ENCODE results near the gene TSHZ3.

Gene TSHZ3, protein sequence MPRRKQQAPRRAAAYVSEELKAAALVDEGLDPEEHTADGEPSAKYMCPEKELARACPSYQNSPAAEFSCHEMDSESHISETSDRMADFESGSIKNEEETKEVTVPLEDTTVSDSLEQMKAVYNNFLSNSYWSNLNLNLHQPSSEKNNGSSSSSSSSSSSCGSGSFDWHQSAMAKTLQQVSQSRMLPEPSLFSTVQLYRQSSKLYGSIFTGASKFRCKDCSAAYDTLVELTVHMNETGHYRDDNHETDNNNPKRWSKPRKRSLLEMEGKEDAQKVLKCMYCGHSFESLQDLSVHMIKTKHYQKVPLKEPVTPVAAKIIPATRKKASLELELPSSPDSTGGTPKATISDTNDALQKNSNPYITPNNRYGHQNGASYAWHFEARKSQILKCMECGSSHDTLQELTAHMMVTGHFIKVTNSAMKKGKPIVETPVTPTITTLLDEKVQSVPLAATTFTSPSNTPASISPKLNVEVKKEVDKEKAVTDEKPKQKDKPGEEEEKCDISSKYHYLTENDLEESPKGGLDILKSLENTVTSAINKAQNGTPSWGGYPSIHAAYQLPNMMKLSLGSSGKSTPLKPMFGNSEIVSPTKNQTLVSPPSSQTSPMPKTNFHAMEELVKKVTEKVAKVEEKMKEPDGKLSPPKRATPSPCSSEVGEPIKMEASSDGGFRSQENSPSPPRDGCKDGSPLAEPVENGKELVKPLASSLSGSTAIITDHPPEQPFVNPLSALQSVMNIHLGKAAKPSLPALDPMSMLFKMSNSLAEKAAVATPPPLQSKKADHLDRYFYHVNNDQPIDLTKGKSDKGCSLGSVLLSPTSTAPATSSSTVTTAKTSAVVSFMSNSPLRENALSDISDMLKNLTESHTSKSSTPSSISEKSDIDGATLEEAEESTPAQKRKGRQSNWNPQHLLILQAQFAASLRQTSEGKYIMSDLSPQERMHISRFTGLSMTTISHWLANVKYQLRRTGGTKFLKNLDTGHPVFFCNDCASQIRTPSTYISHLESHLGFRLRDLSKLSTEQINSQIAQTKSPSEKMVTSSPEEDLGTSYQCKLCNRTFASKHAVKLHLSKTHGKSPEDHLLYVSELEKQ

GRCh38 chr19:31349160-31349881 lies at the start of gene TSHZ3:
TSS of gene TSHZ3 (minus strand) at chr19:31349436. CDS start at chr19:31349219, 217 bp downstream.
- DNase-seq (ENCODE audit: low read depth): no peak

DNA sequence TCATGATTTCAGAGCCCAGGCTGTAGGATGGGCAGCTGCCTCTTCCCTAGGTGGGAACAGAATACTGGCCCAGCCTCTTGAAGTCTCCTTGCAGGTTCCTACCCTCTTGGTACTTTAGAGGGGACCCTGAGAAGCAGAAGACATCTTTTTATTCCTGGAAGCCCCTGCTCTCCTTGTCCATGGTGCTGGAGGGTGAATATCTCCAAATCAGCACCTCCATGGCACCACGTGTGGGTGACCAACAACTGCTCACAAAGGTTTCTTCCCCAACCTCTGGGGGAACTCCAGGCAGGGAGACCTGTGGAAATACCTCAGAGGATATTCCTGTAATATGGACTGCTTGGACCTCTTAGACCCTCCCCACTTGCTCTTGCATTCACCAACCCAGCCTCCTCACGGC lies 48.1 kb upstream of the TSHZ3 start:
- no peak for DNase-seq (ENCODE audit: low read depth)

GRCh38 chr19:31392464-31392863 lies 43.2 kb upstream of the TSHZ3 start:
- no peak for DNase-seq (ENCODE audit: low read depth)

DNA sequence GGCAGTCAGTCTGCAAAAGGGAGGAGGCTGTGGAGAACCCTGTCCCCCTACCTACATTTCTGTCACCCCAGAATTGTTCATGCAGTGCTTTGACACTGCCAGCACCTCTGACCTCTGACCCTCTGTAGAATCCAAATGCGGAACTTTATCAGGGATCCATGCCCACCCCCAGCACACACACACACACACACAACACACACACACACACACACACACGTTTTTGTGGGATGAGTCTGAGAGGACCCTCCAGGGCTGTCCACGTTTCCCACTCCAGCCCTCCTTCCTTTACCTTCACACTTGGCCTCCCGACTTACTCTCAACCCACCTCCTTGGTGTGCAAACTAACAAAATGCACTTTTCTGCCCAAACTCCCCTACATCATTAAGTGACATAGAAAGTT lies 42.3 kb upstream of the TSHZ3 start:
- no peak for DNase-seq (ENCODE audit: low read depth)

GRCh38 chr19:31390711-31391110 lies 41.5 kb upstream of the TSHZ3 start:
- DNase-seq (ENCODE audit: low read depth): no peak

DNA sequence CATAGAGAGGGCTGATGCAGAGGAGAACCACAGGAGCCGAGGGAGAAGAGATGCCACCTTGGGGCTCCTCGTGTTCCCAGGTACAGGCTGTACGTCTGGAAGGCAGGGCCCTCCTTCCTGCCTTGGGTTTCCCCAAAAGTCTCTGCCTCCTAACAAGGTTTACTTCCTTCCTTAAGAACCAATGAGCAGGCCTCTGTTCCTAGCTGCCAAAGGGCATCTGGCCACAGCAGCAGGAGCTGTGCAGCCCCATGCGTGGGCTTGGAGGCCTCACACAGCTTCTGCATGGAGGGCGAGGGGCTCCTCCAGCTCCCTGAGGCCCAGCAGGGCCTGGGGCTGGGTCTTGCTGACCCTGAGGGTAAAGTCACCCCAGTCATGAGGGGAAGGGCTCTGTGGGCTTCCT lies 40.6 kb upstream of the TSHZ3 start:
- DNase-seq (ENCODE audit: low read depth): no peak

GRCh38 chr19:31387717-31388301 lies 38.6 kb upstream of the TSHZ3 start:
- no peak for DNase-seq (ENCODE audit: low read depth)

DNA sequence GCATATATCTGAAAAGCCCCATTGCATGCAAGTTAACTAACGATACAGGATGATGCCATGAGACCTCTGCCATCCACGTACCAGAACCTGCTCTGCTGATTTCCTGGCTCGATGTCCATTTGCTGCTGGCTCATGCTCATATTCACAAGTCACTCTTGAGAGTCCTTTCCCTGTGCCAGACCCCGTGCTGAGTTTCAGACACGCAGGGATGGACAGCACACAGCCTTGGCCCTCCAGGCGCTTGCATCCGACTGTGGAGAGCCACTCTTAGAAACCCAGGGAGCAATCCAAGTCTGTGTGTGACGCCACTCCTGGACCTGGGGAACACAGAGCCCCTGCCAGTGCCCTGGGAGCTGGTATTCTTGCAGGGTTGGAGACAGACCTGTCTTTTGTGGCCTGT lies 37.6 kb upstream of the TSHZ3 start:
- no peak for DNase-seq (ENCODE audit: low read depth)

DNA sequence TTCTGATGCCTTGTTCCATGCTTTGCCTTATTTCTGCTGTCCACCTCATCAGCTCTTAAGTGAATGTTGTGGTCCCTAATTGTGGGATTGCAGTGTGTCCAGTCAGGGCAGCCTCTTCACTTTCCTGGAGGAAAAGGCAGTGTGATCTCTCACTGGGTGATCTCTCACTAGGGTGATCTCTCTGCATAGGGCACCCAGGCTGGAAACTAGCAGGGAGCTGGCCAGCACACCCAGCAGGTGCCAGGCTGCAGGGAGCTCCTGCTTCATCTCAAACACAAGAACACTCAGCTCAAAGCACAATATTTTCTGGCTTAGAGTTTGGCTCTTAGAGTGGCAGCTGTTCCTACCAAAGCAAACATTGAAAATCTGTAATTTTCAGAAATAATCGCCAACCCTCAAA lies 36.5 kb upstream of the TSHZ3 start:
- DNase-seq (ENCODE audit: low read depth): no peak

GRCh38 chr19:31383553-31383952 lies 34.3 kb upstream of the TSHZ3 start:
- DNase-seq (ENCODE audit: low read depth): no peak

- no peak for DNase-seq (ENCODE audit: low read depth)
Measured at GRCh38 chr19:31380854-31381253, 31.6 kb upstream of the TSHZ3 start.

- no peak for DNase-seq (ENCODE audit: low read depth)
Measured at GRCh38 chr19:31378404-31378803, 29.2 kb upstream of the TSHZ3 start.

- no peak for DNase-seq (ENCODE audit: low read depth)
Measured at GRCh38 chr19:31377736-31378135, 28.5 kb upstream of the TSHZ3 start.

GRCh38 chr19:31372246-31372781 lies 23.1 kb upstream of the TSHZ3 start:
- DNase-seq (ENCODE audit: low read depth): no peak

DNA sequence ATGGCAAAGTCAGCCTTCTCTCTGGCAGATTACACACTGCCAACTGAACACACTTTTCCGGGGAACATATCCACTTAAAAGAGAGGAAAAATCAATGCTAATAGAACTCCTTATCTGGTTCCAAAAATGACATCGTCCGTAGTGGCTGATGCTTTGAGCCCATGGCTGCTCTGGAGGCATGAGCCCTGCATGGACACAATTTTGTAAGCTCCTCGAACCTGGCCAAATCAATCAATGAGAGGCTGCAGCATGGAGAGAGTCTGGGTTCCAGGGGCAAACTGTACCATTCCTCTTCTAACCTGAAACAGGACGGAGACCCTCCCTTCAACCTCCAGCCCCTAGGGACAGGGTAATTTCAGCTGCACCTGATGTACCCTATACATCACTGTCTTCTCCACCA lies 21.0 kb upstream of the TSHZ3 start:
- no peak for DNase-seq (ENCODE audit: low read depth)

- DNase-seq (ENCODE audit: low read depth): no peak
Measured at GRCh38 chr19:31364963-31365362, 15.7 kb upstream of the TSHZ3 start.

- no peak for DNase-seq (ENCODE audit: low read depth)
Measured at GRCh38 chr19:31361728-31362127, 12.5 kb upstream of the TSHZ3 start.

DNA sequence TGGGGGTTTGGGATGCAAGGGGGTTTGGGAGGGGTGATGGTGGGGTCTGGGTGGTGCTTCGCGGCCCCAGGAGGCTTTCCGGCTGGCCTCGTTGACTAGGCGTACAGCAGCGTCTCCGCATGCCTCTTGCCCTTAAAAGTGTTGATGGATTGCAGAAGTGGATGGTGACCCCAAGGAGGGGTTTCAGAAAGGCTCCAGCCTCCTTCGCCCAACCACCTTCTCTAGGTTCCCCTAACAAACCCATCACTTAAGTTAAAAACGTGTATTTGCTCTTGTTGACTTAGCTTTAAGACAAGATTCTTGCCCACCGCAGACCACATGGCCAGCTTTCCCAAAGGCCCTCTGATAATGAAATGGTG lies 8.1 kb upstream of the TSHZ3 start:
- no peak for DNase-seq (ENCODE audit: low read depth)

- peak; percentile 49 for DNase-seq (ENCODE audit: low read depth)
Measured at GRCh38 chr19:31356587-31357314, 7.5 kb upstream of the TSHZ3 start.

- no peak for DNase-seq (ENCODE audit: low read depth)
Measured at GRCh38 chr19:31355665-31356289, 6.5 kb upstream of the TSHZ3 start.

Data from activated T-helper 9 cell treated with anti-CD3 and anti-CD28 coated beads, Interleukin-2, amount 50 U/mL, for 16 hours (primary cell).